Measurements from ENCODE around the gene PCDHB11.

GRCh38 chr5:141186897-141187512, 12.4 kb upstream of the PCDHB11 start, which contains the start of gene PCDHB9:
- TF ChIP-seq POLR2AphosphoS5 (IDR thresholded peaks at IDR 0.05; ENCODE audit: low read depth, low read length), result no peak
- no peak for TF ChIP-seq POLR2A (IDR thresholded peaks at IDR 0.05; ENCODE audit: low read depth, low read length)

Measured in GM12891 (cell line).